Stimulated activated memory B cell treated with anti-CD40 and anti-IgM and Interleukin-4, amounts not matched to agents 10 μg/mL and 1 μg/mL and 100 μg/mL, for 72 hours (primary cell): ENCODE data around the gene LMO7.
"Not testable (repeated sequence)": the region's sequence is repeated elsewhere in the genome, so short reads cannot be mapped to it uniquely, and the experiment has no call there.

Experiments
- ATAC-seq: fragments of 150-1000 bp; cut with Tn5 transposase; 2 replicates; pipeline ENCODE4 v1.10.0; 2021
- H3K27ac Mint-ChIP-seq: one replicate; pipeline ENCODE4 v1.8.0; 2022; ENCODE audit warnings: mild to moderate bottlenecking, mixed read lengths
- H3K27me3 Mint-ChIP-seq: one replicate; pipeline ENCODE4 v1.8.0; 2022; ENCODE audit warnings: mixed read lengths
- H3K36me3 Mint-ChIP-seq: one replicate; pipeline ENCODE4 v1.8.0; 2022; ENCODE audit warnings: mixed read lengths
- H3K4me1 Mint-ChIP-seq: one replicate; pipeline ENCODE4 v1.8.0; 2022; ENCODE audit warnings: mixed read lengths
- H3K4me3 Mint-ChIP-seq: one replicate; pipeline ENCODE4 v1.8.0; 2022; ENCODE audit warnings: mild to moderate bottlenecking, moderate library complexity, mixed read lengths
- H3K9me3 Mint-ChIP-seq: one replicate; pipeline ENCODE4 v1.8.0; 2022; ENCODE audit warnings: mixed read lengths

The LMO7 gene

DNA sequence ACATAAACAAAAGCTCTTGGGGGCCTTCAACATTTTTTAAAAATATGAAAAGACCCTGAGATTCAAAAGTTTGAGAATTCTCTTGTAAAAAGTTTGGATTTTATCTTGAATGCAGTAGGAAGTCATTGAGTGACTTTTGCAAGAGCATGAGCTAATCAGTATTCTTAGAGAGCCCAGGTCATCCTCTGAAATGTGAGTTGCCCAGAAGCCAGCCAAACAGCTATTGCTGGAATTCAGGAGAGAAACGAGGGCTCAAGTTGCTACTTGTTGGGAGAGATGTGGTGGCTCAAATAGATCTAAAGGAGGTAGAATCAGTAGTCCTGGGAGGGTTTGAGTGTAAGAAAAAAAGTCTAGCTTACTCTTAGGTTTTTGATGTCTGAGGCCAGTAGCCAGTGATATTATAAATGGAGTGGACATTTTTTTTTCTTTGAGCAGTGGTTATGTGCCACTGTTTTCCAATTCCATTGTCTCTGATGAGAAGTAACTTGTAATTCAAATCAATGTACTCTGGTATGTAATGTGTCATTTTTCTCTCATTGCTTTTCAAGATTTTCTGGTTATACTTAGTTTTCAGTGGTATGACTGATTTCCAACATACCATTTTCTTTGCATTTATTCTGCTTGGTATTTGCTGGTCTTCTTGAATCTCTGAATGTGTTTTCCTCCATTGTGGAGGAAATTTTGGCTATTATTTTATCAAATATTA lies 30.7 kb downstream of the LMO7 start:
- H3K9me3 Mint-ChIP-seq, result peaks cover 4% of the 10 kb centered on the region
- peaks cover 7% of the 10 kb centered on the region for H3K36me3 Mint-ChIP-seq
- H3K27me3 Mint-ChIP-seq, result no peaks in the 10 kb centered on the region
- no peaks in the 10 kb centered on the region for H3K4me1 Mint-ChIP-seq
- ATAC-seq, result no peak
- no peak overlapping the region for H3K4me3 Mint-ChIP-seq
- no peak overlapping the region for H3K27ac Mint-ChIP-seq

DNA sequence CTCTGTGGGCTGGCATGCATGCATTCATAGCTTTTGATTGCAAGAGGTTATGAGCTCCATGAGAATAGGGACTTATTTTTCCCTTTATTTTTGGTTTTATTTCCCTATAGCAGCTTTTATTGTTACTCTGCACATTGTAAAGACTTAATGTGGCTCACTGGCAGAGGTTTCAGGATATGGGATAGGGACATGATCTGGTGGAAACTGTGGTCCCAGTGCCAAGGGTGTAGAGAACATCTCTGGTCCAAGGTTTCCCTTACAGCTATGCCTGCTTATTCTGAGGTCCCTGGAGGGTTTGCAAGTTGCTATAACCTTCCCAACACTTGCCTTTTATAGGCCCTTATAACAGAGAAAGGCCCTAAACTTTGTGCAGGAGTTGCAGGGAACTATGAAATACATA lies 33.6 kb downstream of the LMO7 start:
- Mint-ChIP-seq H3K27me3 (no peaks in the 10 kb centered on the region), H3K4me1 (no peaks in the 10 kb centered on the region), H3K27ac (no peak overlapping the region), H3K4me3 (no peak overlapping the region), H3K9me3 (no peaks in the 10 kb centered on the region), H3K36me3 (no peaks in the 10 kb centered on the region)
- ATAC-seq, result no peak

DNA sequence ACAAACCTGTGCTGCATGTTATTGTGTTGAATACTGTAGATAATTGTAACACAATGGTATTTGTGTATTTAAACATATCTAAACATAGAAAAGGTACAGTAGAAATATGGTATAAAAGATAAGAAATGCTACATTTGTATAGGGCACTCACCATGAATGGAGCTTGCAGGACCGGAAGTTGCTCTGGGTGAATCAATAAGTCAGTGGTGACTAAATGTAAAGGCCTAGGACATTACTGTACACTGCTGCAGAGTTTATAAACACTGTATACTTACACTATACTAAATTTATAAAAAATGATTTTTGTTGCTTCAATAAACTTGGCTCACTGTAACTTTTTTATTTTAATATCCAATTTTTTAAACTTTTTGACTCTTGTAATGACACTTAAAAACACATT lies 34.4 kb downstream of the LMO7 start:
- Mint-ChIP-seq H3K27me3 (no peaks in the 10 kb centered on the region), H3K4me1 (no peaks in the 10 kb centered on the region), H3K4me3 (no peak overlapping the region), H3K9me3 (no peaks in the 10 kb centered on the region), H3K36me3 (no peaks in the 10 kb centered on the region), H3K27ac (no peak overlapping the region)
- ATAC-seq, result no peak

DNA sequence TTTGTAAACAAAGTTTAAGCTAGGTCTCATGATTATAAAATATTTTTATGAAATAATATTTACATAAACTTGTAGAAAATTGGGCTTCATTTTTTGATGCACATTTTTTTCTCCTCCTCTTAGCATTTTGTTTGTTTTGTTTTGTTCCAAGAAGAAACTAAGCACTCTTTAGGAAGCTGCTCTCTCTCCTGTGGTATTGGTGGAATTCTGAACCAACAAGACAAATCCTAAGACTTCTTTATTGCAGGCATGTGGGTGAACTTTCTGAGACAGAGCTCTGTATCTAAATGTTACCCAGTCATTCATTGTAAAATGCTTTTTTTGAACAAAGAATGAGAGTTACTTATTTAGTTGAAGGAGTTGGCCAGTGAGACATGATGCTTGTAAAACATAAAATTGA lies 39.3 kb downstream of the LMO7 start:
- no peak overlapping the region for H3K27ac Mint-ChIP-seq
- no peak for ATAC-seq
- H3K36me3 Mint-ChIP-seq, result peaks cover 4% of the 10 kb centered on the region
- H3K9me3 Mint-ChIP-seq, result no peaks in the 10 kb centered on the region
- no peaks in the 10 kb centered on the region for H3K27me3 Mint-ChIP-seq
- H3K4me3 Mint-ChIP-seq, result no peak overlapping the region
- no peaks in the 10 kb centered on the region for H3K4me1 Mint-ChIP-seq

DNA sequence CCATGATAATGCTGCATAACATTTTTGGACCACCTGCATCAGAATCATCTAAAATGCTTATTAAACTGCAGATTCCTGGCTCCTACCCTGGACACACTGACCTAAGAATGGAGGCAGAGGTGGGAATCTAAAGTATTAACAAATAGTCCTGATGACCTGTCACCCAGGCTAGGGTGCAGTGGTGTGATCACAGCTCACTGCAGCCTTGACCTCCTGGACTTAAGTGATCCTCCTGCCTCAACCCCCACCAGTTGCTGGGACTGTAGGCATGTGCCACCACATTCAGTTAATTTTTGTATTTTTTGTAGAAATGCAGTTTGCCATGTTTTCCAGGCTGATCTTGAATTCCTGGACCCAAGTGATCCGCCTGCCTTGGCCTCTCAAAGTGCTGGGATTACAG lies 43.3 kb downstream of the LMO7 start:
- Mint-ChIP-seq H3K9me3 (peaks cover 3% of the 10 kb centered on the region), H3K27me3 (no peaks in the 10 kb centered on the region), H3K36me3 (peaks cover 4% of the 10 kb centered on the region), H3K4me1 (no peaks in the 10 kb centered on the region), H3K27ac (no peak overlapping the region), H3K4me3 (no peak overlapping the region)
- no peak for ATAC-seq

DNA sequence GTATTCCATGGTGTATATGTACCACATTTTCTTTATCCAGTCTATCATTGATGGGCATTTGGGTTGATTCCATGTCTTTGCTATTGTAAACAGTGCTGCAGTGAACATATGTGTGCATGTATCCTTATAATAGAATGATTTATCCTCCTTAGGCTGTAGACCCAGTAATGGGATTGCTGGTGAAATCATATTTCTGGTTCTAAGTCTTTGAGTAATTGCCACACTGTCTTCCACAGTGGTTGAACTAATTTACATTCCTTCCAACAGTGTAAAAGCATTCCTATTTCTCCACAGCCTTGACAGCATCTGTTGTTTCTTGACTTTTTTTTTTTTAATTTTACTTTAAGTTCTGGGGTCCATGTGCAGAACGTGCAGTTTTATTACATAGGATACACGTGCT lies 44.1 kb downstream of the LMO7 start:
- H3K27me3 Mint-ChIP-seq, H3K4me1 Mint-ChIP-seq, H3K9me3 Mint-ChIP-seq, H3K36me3 Mint-ChIP-seq, H3K27ac Mint-ChIP-seq, H3K4me3 Mint-ChIP-seq, ATAC-seq: not testable (repeated sequence)

DNA sequence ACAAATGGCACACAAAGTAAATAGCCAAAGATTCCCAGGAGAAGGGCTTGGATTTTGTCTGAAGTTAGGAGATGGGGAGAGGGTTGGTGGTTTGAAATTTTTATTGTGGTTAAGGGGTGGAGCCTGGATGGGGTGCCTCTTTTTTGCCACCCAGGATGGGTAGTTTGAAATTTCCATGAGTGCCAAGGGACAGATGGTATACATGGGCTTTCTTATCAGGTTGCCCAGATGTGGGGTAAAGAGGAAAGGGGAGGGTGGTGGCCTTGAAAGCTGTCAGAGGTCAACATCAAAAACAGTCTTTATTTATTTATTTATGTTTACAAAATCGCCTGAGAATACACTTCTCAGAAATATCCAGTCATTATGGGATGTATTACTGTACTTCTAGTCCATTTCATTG lies 46.2 kb downstream of the LMO7 start:
- H3K9me3 Mint-ChIP-seq, result peaks cover 3% of the 10 kb centered on the region
- ATAC-seq, result no peak
- H3K4me1 Mint-ChIP-seq, result no peaks in the 10 kb centered on the region
- H3K4me3 Mint-ChIP-seq, result no peak overlapping the region
- H3K27ac Mint-ChIP-seq, result no peak overlapping the region
- H3K36me3 Mint-ChIP-seq, result peaks cover 4% of the 10 kb centered on the region
- no peaks in the 10 kb centered on the region for H3K27me3 Mint-ChIP-seq

DNA sequence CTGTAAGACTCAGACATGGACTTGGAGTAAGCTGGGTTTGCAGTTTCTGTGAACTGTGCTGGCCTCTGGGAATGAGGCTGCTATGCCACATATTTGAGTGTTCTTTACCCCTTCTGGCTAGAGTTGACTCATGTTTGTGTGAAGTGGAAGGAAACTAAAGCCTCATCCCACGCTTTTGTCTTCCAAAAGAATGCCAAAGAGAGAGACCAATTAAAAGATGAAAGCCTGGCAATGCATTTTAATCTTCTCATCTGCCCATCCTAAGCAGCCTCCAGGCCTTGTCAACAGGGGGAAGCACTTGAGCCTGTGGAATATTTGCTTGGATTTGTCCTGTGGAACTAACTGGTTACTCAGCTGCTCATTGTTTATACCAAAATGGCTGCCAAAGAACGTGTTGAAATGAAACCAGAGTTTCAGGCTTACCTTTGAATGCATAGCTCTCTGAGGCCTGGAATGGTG lies 49.1 kb downstream of the LMO7 start:
- peaks cover 3% of the 10 kb centered on the region for H3K9me3 Mint-ChIP-seq
- no peaks in the 10 kb centered on the region for H3K27me3 Mint-ChIP-seq
- no peak overlapping the region for H3K27ac Mint-ChIP-seq
- peaks cover 10% of the 10 kb centered on the region for H3K36me3 Mint-ChIP-seq
- H3K4me3 Mint-ChIP-seq, result no peak overlapping the region
- ATAC-seq, result no peak
- H3K4me1 Mint-ChIP-seq, result no peaks in the 10 kb centered on the region

DNA sequence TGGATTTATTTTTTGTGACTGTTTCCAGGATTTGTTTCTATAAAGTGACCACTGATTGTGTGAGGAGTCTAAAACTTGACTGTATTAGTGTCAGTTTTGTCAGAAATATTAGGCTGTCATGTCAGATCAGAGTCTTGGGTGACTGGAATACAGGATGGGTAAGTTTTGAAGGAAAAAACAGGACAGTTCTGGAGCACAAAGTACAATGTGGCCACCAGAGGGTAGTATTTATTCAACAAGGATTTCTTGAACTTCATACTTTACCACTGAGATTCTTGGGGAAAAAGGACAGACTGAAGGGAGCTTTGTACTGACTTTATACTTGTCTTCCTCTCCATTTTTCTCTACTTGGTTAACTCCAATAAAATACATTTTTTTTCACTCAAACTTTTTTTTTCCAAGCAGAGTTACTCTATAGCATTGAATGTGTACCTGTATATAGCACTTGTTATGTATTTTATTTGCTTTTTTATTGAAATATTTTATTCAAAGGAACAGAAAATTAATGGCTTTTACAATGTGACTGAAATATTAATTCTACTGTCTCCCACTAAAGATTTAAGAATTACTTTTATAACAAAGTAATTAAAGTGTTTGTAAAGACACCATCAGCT lies 51.1 kb downstream of the LMO7 start:
- Mint-ChIP-seq H3K27me3 (no peaks in the 10 kb centered on the region), H3K36me3 (peaks cover 10% of the 10 kb centered on the region), H3K9me3 (no peaks in the 10 kb centered on the region), H3K27ac (no peak overlapping the region), H3K4me1 (no peaks in the 10 kb centered on the region), H3K4me3 (no peak overlapping the region)
- no peak for ATAC-seq

DNA sequence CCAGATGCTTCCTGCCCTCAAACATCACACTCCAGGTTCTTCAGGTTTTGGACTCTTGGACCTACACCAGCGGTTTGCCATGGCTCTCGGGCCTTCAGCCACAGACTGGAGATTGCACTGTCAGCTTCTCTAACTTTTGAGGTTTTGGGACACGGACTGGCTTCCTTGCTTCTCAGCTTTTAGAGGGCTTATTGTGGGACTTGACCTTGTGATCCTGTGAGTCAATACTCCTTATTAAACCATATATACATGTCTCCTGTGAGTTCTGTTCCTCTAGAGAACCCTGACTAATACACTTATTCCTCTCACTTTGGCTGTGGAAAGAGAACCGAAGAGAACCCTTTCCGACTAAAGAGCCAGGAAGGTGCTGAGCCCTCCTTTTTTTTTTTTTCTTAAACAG lies 53.6 kb downstream of the LMO7 start:
- Mint-ChIP-seq H3K27ac (no peak overlapping the region), H3K4me1 (no peaks in the 10 kb centered on the region), H3K27me3 (no peaks in the 10 kb centered on the region), H3K36me3 (peaks cover 10% of the 10 kb centered on the region), H3K9me3 (no peaks in the 10 kb centered on the region), H3K4me3 (no peak overlapping the region)
- ATAC-seq, result no peak

DNA sequence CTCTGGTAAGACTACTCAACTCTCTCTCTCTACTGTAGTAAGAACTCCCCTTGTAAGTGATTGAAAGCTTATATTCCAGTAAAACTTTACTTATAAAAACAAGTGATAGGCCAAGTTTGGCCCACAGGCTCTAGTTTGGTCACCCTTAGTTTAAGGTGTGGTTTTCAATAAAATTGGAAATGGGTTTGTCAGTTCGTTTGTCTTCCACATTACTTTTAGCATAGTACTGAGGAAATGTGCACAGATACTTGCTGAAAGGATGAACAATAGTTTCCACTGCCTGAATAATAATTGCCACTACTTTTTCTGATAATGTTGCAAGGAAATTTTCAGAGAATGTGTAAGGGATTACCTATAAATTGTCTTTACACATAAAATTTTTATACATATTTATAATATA lies 54.5 kb downstream of the LMO7 start:
- Mint-ChIP-seq H3K27me3 (no peaks in the 10 kb centered on the region), H3K9me3 (no peaks in the 10 kb centered on the region), H3K36me3 (peaks cover 10% of the 10 kb centered on the region), H3K4me1 (no peaks in the 10 kb centered on the region), H3K27ac (no peak overlapping the region), H3K4me3 (no peak overlapping the region)
- no peak for ATAC-seq

DNA sequence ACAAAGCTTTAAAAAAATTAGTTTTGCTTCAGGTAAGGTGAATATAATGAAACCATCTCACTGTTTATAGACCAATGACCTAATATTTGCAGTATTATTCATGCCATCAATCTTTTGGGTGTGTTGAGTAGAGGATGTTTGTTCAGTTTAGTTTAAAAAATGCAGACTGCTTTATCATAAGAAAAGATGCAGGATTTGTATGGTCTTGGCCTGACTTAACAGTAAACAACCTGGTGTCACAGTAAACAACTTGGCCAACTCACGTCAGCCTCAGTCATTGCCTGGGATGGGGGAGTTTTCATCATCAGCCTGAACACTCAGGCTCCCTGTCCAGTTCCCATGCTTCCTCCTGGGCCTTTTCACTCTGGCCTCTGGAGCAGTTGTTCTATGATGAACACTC lies 55.1 kb downstream of the LMO7 start:
- no peaks in the 10 kb centered on the region for H3K4me1 Mint-ChIP-seq
- no peak overlapping the region for H3K4me3 Mint-ChIP-seq
- no peaks in the 10 kb centered on the region for H3K9me3 Mint-ChIP-seq
- peaks cover 10% of the 10 kb centered on the region for H3K36me3 Mint-ChIP-seq
- ATAC-seq, result no peak
- no peaks in the 10 kb centered on the region for H3K27me3 Mint-ChIP-seq
- H3K27ac Mint-ChIP-seq, result no peak overlapping the region

DNA sequence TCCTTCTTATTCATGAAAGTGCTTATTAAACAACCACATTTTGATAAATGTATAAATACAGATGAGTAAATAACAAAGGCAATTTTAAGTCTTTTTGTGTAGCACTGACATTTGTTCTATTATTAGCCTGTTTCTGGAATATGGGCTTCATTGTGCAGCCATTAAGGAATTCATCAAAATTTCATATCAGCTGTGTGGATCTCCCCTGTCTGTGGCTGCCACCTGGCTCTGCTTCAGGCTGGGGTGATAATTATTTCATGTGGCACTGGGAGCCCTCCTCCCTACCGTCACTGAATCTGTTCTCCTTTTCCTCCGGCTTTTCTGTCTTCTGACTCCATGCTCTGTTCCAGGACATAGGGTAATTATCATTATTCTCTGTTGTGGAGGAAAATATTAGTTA lies 57.1 kb downstream of the LMO7 start:
- ATAC-seq, result no peak
- H3K4me1 Mint-ChIP-seq, result no peaks in the 10 kb centered on the region
- H3K27ac Mint-ChIP-seq, result no peak overlapping the region
- H3K36me3 Mint-ChIP-seq, result peaks cover 8% of the 10 kb centered on the region
- H3K9me3 Mint-ChIP-seq, result no peaks in the 10 kb centered on the region
- H3K4me3 Mint-ChIP-seq, result no peak overlapping the region
- no peaks in the 10 kb centered on the region for H3K27me3 Mint-ChIP-seq

DNA sequence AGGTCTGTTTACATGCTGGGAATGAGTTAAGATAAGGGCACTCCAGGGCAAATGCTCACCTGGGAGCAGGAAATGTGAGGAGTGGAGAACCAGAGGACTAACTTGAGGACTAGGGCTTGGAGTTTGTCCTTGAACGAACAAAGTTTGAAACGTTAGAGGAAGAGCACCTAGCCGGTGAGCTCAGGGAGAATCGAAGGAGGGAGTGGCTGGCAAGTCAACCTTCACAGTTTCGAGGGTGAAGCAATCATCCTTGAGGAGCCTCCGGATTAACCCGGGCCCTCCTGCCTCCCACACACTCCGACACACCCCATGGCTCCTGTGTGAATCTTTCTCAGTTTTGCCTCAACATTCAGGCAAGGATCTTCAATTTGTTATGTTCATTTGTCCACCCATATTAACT lies 58.6 kb downstream of the LMO7 start:
- Mint-ChIP-seq H3K27ac (no peak overlapping the region), H3K27me3 (no peaks in the 10 kb centered on the region), H3K4me3 (no peak overlapping the region), H3K4me1 (no peaks in the 10 kb centered on the region), H3K9me3 (no peaks in the 10 kb centered on the region), H3K36me3 (peaks cover 8% of the 10 kb centered on the region)
- no peak for ATAC-seq

DNA sequence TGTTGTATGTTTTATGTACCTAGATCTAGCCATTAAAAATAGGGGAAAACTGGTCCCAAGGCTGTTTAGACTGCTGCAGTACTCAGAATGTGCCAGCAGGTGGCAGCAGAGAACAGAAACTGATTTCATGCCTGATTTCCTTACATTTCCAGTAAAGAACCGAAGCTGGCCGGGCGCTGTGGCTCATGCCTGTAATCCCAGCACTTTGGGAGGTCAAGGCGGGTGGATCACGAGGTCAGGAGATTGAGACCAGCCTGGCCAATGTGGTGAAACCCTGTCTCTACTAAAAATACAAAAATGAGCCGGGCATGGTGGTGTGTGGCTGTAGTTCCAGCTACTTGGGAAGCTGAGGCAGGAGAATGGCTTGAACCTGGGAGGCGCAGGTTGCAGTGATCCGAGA lies 59.8 kb downstream of the LMO7 start:
- H3K27me3 Mint-ChIP-seq, H3K27ac Mint-ChIP-seq, H3K9me3 Mint-ChIP-seq, H3K36me3 Mint-ChIP-seq, H3K4me1 Mint-ChIP-seq: not testable (repeated sequence)
- peak overlapping the region; percentile 4 for H3K4me3 Mint-ChIP-seq
- ATAC-seq, result peak; percentile 48

DNA sequence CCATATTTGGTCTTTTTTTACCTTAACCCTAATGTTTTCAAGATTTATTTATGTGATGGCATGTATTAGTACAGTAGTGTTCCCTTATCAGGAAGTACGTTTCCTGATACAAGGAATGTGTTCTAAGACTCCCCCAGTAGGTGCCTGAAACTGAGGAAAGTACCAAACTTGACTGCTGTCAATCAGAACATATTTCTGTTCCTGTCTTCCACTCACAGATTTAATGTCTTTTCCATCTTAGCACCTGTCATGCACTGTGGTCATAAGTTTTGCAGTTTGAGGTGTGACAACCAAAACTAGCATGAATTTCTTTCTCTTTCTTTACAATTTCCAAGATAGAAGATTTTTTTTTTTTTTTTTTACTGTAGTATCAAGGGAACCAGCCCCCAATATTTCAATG lies 62.9 kb downstream of the LMO7 start:
- Mint-ChIP-seq H3K27me3 (no peaks in the 10 kb centered on the region), H3K9me3 (no peaks in the 10 kb centered on the region), H3K36me3 (peaks cover 8% of the 10 kb centered on the region), H3K4me3 (no peak overlapping the region), H3K27ac (no peak overlapping the region), H3K4me1 (no peaks in the 10 kb centered on the region)
- ATAC-seq, result no peak
